Ascending aorta (tissue), 2 donors: Measurements from ENCODE around the gene GNS. TPM values are rescaled to one million over a fixed set of nuclear protein-coding genes. Genes with fewer than 3 reads are reported as not detected.

Source experiments
- DNase-seq, 2 donors: peaks; one replicate each; pipeline ENCODE4 v3.0.0-alpha.2; 2019; ENCODE audit warnings: low spot score in 2 of 2
- H3K27ac ChIP-seq, 2 donors: fragments of 200-600 bp; sonication (generic); one replicate each; pipeline ENCODE4 v1.5.1; 2016 to 2017; ENCODE audit warnings: mild to moderate bottlenecking in 1 of 2
- H3K27me3 ChIP-seq: fragments of 200-600 bp; sonication (generic); one replicate; pipeline ENCODE4 v1.5.1; 2017
- H3K36me3 ChIP-seq, 2 donors: fragments of 200-600 bp; sonication (generic); one replicate each; pipeline ENCODE4 v1.5.1; 2016
- H3K4me1 ChIP-seq, 2 donors: fragments of 200-600 bp; sonication (generic); one replicate each; pipeline ENCODE4 v1.5.1; 2016 to 2017; ENCODE audit warnings: mild to moderate bottlenecking in 1 of 2
- H3K4me3 ChIP-seq, 2 donors: fragments of 200-600 bp; sonication (generic); one replicate each; pipeline ENCODE4 v1.5.1; 2016 to 2017; ENCODE audit warnings: mild to moderate bottlenecking in 1 of 2
- H3K9me3 ChIP-seq, 2 donors: fragments of 200-600 bp; sonication (generic); one replicate each; pipeline ENCODE4 v1.5.1; 2016
- intact Hi-C: fragments of 100-400 bp; cut with DNase I; formaldehyde crosslinking; loops from one replicate; pipeline ENCODE4 v1.15.1; 2023
- total RNA-seq: library from RNA; depleted of rRNA; stranded (reverse); fragments of >200 nt; gene quantifications from one replicate; pipeline ENCODE4 v1.1.0, GENCODE V29; 2016
- TF ChIP-seq, protein P1 (sequence below), 3 experiments: fragments of 200-600 bp in 2 of 3; fragments of 450-650 bp in 1 of 3; sonication (generic) in 2 of 3; IDR thresholded peaks; one replicate each; pipeline ENCODE4 v1.5.1; 2016 to 2019; ENCODE audit warnings: antibody characterized with exemption in 3 of 3, mild to moderate bottlenecking in 1 of 3, moderate library complexity in 1 of 3

GNS gene
- total RNA-seq, 1 donor from 2014 or later, result 105 TPM

DNA sequence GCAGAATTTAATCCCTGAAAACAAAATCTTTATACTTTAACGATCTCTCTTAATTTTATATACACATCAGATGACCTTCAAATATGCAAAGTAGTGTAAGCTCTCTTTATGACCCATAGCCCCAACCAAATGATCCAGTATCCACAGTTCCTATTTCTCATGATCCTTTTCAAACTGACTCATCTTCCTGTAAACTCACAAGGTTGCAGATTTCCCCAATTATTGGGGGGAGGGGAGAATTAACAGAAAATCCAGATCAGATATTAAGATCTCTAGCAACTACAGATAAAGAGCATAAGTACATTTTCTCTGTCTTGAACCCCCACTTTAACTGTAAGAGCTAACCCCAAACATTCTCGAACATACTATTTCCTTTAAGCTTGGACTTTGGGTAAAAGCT is 12.5 kb downstream of the GNS start:
- no peak for DNase-seq
- Histone ChIP-seq H3K27ac (no peak overlapping the region), H3K27me3 (no peaks in the 10 kb centered on the region), H3K4me1 (peaks cover 0 to 7% of the 10 kb centered on the region in 2 donors), H3K36me3 (peaks cover 11 to 64% of the 10 kb centered on the region in 2 donors), H3K4me3 (no peak overlapping the region), H3K9me3 (no peaks in the 10 kb centered on the region)
- intact Hi-C loops, result no loop called here
- TF ChIP-seq, protein P1, sequence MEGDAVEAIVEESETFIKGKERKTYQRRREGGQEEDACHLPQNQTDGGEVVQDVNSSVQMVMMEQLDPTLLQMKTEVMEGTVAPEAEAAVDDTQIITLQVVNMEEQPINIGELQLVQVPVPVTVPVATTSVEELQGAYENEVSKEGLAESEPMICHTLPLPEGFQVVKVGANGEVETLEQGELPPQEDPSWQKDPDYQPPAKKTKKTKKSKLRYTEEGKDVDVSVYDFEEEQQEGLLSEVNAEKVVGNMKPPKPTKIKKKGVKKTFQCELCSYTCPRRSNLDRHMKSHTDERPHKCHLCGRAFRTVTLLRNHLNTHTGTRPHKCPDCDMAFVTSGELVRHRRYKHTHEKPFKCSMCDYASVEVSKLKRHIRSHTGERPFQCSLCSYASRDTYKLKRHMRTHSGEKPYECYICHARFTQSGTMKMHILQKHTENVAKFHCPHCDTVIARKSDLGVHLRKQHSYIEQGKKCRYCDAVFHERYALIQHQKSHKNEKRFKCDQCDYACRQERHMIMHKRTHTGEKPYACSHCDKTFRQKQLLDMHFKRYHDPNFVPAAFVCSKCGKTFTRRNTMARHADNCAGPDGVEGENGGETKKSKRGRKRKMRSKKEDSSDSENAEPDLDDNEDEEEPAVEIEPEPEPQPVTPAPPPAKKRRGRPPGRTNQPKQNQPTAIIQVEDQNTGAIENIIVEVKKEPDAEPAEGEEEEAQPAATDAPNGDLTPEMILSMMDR (IDR thresholded peaks at IDR 0.05), result no peak

DNA sequence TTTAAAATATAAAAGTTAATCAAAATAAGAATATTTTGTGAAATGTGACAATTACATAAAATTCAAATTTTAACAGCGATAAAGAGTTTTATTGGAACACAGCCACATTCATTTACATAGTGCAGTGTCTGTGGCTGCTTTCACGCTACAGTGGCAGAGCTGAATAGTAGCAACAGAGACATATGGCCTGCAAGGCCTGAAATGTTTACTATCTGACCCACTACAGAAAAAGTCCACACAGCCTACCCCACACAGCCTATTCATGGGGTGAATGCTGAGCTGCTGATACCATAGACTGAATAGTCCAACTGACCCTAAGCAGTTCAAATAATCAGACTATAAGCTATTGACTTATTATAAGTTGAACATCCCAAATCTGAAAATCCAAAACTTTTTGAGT is 13.2 kb downstream of the GNS start:
- intact Hi-C loops, result no loop called here
- TF ChIP-seq, protein P1 (IDR thresholded peaks at IDR 0.05), result no peak
- H3K4me3 ChIP-seq, result no peak overlapping the region
- H3K36me3 ChIP-seq, result peaks cover 11 to 62% of the 10 kb centered on the region in 2 donors
- H3K4me1 ChIP-seq, result peaks cover 0 to 7% of the 10 kb centered on the region in 2 donors
- no peak for DNase-seq
- H3K9me3 ChIP-seq, result no peaks in the 10 kb centered on the region
- H3K27ac ChIP-seq, result peak overlapping the region in 1 of 2 donors; percentile 6
- H3K27me3 ChIP-seq, result no peaks in the 10 kb centered on the region

DNA sequence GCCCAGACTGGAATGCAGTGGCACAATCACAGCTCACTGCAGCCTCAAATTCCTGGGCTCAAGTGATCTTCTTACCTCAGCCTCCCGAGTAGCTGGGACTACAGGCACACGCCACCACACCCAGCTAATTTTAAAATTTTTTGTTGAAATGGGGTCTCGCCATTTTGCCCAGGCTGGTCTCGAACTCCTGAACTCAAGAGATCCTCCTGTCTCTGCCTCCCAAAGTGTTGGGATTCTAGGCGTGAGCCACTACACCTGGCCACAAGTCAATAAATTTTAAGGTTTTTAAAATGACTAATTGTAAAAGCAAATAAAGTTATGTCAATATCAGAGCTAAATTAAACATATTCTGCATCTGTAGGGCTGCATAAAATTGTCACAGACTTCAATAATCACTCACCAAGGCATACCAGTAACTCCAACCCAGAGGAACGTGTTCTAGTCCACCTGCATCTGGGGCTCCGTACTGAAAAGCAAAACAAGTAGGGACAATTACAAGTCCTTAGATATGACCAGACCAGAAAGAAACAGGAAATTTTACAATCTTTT is 13.9 kb downstream of the GNS start:
- Histone ChIP-seq H3K4me3 (no peak overlapping the region), H3K36me3 (peaks cover 11 to 60% of the 10 kb centered on the region in 2 donors), H3K4me1 (peaks cover 0 to 7% of the 10 kb centered on the region in 2 donors), H3K27ac (peak overlapping the region; percentile 6 to 61), H3K9me3 (no peaks in the 10 kb centered on the region), H3K27me3 (no peaks in the 10 kb centered on the region)
- TF ChIP-seq, protein P1 (IDR thresholded peaks at IDR 0.05), result no peak
- intact Hi-C loops, result no loop called here
- no peak for DNase-seq

DNA sequence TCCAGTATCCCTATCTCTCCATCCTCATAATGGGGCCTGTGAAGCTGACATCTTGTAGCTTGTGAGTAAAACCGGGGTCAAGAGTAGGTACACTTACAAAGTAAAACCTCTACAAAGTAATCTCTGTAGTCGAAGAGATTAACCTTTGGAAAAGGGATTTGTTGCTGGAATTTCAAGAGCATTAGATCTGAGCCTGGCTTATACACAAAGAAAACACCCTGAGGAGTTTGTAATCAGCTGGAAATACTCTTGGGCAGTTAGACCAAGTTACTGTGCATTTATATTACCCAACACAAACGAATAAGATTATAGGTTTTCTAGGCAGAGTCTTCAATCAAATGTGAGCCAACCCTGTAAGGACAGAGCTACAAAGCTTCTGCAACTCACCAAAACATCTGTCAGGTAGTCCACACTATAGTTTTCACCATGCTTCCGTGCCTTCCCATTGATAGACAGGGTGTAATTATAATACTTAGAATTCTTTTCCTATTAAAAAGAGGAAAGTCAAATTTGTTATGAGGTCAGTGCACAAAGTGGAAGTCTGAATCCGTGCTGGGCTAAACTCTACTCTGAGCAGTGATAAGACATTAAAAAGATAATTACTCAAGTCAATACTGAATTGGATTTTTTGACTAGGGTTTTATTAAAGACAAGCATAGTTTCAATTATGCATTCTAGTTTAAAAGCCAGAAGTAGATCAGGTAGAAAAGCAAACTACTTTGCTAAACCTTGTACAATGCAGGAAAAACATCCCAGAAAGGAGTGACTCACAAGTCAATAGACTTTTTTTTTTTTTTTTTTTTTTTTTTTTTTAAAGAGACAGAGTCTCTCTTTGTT is 14.6 kb downstream of the GNS start:
- no peaks in the 10 kb centered on the region for H3K27me3 ChIP-seq
- H3K4me1 ChIP-seq, result peaks cover 0 to 7% of the 10 kb centered on the region in 2 donors
- intact Hi-C loops, result no loop called here
- TF ChIP-seq, protein P1 (IDR thresholded peaks at IDR 0.05), result no peak
- no peaks in the 10 kb centered on the region for H3K9me3 ChIP-seq
- H3K4me3 ChIP-seq, result peak overlapping the region in 1 of 2 donors; percentile 38
- peak overlapping the region; percentile 8 to 61 for H3K27ac ChIP-seq
- DNase-seq, result no peak
- peaks cover 11 to 60% of the 10 kb centered on the region in 2 donors for H3K36me3 ChIP-seq

DNA sequence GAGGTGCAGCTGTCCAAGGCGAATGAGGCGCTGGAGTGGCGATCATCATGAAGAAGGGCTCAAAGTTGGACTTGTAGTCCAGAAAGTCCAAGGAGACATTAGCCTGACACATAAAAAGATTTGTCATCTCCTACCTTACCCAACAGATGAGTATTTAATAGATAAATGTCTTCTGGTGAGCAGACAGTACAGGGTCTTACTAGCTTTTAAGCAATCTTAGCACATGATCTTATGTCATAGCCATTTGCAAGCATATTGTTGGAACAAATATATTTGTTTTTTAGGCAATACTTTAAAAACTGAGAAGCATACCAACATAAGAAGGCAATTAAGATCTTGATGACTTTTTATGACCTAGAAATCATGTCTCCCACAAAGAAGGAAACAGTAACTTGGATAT is 16.0 kb downstream of the GNS start:
- no peak for DNase-seq
- TF ChIP-seq, protein P1 (IDR thresholded peaks at IDR 0.05), result no peak
- intact Hi-C loops, result no loop called here
- Histone ChIP-seq H3K4me1 (peaks cover 0 to 7% of the 10 kb centered on the region in 2 donors), H3K9me3 (no peaks in the 10 kb centered on the region), H3K27ac (no peak overlapping the region), H3K36me3 (peaks cover 21 to 72% of the 10 kb centered on the region in 2 donors), H3K4me3 (no peak overlapping the region), H3K27me3 (no peaks in the 10 kb centered on the region)
